GM12874 (cell line): ENCODE results near the gene IL1A.

ENCODE experiments used
- CTCF ChIP-seq: IDR thresholded peaks from 2 replicates; pipeline ENCODE4 v1.5.1; 2011; ENCODE audit warnings: low read depth, mild to moderate bottlenecking, control low read depth, low read length, moderate library complexity; ENCODE audit not compliant: insufficient read depth

The IL1A gene

GRCh38 chr2:112821682-112822081 is 37.4 kb upstream of the IL1A start:
- TF ChIP-seq CTCF = no peak

GRCh38 chr2:112821142-112821541 is 36.8 kb upstream of the IL1A start:
- no peak for TF ChIP-seq CTCF

GRCh38 chr2:112820343-112820742 is 36.0 kb upstream of the IL1A start:
- TF ChIP-seq CTCF = no peak

- TF ChIP-seq CTCF = no peak
Observed at GRCh38 chr2:112819081-112819480, 34.8 kb upstream of the IL1A start.

- TF ChIP-seq CTCF = no peak
Observed at GRCh38 chr2:112818094-112818902, 34.0 kb upstream of the IL1A start.

- TF ChIP-seq CTCF = no peak
Observed at GRCh38 chr2:112817082-112817689, 32.9 kb upstream of the IL1A start.

- TF ChIP-seq CTCF = no peak
Observed at GRCh38 chr2:112814278-112814677, 30.0 kb upstream of the IL1A start.
